ENCODE measurements around the gene COPZ2. TPM values are rescaled to one million over a fixed set of nuclear protein-coding genes. Genes with fewer than 3 reads are reported as not detected.
"Not testable (repeated sequence)": the region's sequence is repeated elsewhere in the genome, so short reads cannot be mapped to it uniquely, and the experiment has no call there.

COPZ2 gene
- total and polyA plus RNA-seq, 10 donors, result 6.0 to 15.0 (median 8.8) TPM

DNA sequence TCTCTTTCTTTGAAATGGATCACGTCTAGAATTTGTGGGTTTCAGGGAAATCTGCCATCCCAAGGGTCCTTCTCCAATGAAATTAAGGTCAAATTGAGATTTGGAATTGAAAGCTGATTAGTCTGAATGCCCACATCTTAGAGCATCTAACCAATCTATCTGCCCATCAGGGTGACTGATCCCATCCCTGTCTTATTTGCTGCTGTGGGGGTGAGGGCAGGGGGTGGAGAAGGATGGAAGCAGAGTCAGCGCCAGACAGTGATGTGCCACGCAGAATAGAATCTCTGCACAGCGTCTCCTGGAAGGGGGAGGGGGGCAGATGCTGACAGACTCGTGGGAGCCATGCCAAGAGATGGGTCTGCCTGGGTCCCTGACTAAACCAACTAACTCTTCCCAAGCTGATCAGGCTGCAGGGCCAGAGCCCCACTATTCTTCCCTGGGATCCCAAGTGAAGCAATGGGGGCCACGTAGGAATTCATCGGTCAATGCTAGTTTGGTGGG, 34.6 kb downstream of the COPZ2 start:
- Histone ChIP-seq H3K9me3 (no peaks in the 10 kb centered on the region), H3K27ac (peak overlapping the region in 7 of 8 donors; percentile 46 to 84 (median 75)), H3K4me3 (no peak overlapping the region), H3K36me3 (no peaks in the 10 kb centered on the region), H3K27me3 (replicated peaks in 1 of 7) (peaks cover 0 to 6% (median 0%) of the 10 kb centered on the region in 7 donors), H3K4me1 (peaks cover 0 to 36% (median 15%) of the 10 kb centered on the region in 6 donors)
- TF ChIP-seq POLR2AphosphoS5 (IDR thresholded peaks at IDR 0.05) (no peak), POLR2A (IDR thresholded peaks at IDR 0.05) (no peak)
- TF ChIP-seq, protein P1, sequence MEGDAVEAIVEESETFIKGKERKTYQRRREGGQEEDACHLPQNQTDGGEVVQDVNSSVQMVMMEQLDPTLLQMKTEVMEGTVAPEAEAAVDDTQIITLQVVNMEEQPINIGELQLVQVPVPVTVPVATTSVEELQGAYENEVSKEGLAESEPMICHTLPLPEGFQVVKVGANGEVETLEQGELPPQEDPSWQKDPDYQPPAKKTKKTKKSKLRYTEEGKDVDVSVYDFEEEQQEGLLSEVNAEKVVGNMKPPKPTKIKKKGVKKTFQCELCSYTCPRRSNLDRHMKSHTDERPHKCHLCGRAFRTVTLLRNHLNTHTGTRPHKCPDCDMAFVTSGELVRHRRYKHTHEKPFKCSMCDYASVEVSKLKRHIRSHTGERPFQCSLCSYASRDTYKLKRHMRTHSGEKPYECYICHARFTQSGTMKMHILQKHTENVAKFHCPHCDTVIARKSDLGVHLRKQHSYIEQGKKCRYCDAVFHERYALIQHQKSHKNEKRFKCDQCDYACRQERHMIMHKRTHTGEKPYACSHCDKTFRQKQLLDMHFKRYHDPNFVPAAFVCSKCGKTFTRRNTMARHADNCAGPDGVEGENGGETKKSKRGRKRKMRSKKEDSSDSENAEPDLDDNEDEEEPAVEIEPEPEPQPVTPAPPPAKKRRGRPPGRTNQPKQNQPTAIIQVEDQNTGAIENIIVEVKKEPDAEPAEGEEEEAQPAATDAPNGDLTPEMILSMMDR (IDR thresholded peaks at IDR 0.05 in 8 of 11, conservative IDR thresholded peaks at IDR 0.05 in 3 of 11), result no peak
- WGBS, 5 donors, result 60 to 76% (median 72%) methylated on average over 7 of the region's 7 CpGs
- intact Hi-C loops (cut with DNase I; ENCODE audit: low total_unique reads), result no loop called here
- no peak for DNase-seq

DNA sequence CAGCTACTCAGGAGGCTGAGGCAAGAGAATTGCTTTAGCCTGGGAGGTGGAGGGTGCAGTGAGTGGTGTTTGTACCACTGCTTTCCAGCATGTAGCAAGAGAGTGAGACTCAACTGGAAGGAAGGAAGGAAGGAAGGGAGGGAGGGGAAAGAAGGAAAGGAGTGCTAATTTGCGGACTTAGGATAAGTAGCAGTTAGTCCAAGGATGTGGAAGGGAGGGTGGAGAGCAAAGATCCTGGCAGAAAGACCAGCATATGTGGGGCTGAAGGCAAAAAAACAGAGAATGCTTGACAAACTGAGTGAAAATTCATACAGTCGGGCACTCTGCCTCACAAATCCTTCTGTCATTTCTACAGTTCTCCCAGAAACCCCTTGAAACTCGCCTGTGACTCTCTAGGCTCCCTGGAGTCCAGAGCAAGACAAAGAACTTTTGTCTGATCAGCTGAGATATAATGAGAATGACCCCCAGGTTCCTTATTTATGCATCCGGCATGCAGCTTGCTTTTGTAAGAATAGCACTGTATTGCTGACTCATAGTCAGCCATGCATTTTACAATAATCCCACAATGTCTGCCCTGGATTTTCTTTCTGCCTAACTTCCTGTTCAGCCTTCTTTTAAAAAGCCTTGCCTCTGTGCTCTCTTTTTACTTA, 35.2 kb downstream of the COPZ2 start:
- peaks cover 0 to 6% (median 0%) of the 10 kb centered on the region in 7 donors for H3K27me3 ChIP-seq (replicated peaks in 1 of 7)
- intact Hi-C loops (cut with DNase I; ENCODE audit: low total_unique reads), result no loop called here
- H3K9me3 ChIP-seq, result no peaks in the 10 kb centered on the region
- no peak for DNase-seq
- H3K4me1 ChIP-seq, result peaks cover 0 to 36% (median 15%) of the 10 kb centered on the region in 6 donors
- WGBS, 5 donors, result 15 to 27% (median 18%) methylated on average over 4 of the region's 4 CpGs
- H3K27ac ChIP-seq, result peak overlapping the region in 7 of 8 donors; percentile 46 to 84 (median 75)
- TF ChIP-seq POLR2A (IDR thresholded peaks at IDR 0.05) (no peak), POLR2AphosphoS5 (IDR thresholded peaks at IDR 0.05) (peak in 1 of 3 donors; percentile 24)
- no peak overlapping the region for H3K4me3 ChIP-seq
- H3K36me3 ChIP-seq, result no peaks in the 10 kb centered on the region

DNA sequence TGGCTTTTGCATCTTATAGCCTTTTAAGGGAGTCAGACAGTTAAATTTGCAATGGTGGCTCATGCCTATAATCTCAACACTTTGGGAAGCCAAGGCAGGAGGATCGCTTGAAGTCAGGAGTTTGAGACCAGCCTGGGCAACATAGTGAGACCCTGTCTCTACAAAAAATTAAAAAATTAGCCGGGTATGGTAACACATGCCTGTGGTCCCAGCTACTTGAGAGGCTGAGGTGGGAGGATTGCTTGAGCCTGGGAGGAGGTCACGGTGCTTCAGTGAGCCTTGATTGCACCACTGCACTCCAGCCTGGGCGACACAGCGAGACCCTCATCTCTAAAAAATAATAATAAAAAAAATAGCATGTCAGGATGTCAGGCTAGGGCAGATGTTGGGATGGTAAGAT, 35.9 kb downstream of the COPZ2 start:
- H3K36me3 ChIP-seq; DNase-seq; H3K27me3 ChIP-seq (replicated peaks in 1 of 7); intact Hi-C loops (cut with DNase I; ENCODE audit: low total_unique reads); H3K9me3 ChIP-seq; H3K4me3 ChIP-seq: not testable (repeated sequence)
- WGBS, 5 donors, result 91 to 97% (median 91%) methylated on average over 5 of the region's 5 CpGs
- Histone ChIP-seq H3K4me1 (peaks cover 0 to 36% (median 15%) of the 10 kb centered on the region in 6 donors), H3K27ac (peak overlapping the region in 6 of 8 donors; percentile 46 to 84 (median 76))

DNA sequence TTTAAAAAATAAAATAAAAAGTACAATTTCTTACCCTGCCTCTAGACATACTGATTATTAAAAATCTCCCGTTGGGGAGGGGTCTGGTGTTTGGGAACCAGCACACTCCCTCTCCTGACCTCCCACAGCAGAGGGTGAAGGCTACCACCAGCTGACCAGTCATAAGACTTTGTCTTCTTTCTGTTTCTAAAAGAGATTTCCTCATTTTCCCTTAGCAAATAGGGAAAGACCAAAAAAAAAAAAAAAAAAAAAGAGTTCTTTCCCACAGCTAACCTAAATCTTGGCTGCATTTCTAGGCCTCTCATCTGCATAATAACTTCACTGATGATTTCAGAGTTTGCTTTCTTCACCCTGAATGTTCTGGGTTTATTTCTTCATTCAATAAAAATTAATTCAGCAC, 36.4 kb downstream of the COPZ2 start:
- DNase-seq, result no peak
- peak overlapping the region in 4 of 8 donors; percentile 75 to 84 (median 80) for H3K27ac ChIP-seq
- WGBS, 5 donors, result 71 to 80% (median 74%) methylated on average over 1 of the region's 1 CpG

DNA sequence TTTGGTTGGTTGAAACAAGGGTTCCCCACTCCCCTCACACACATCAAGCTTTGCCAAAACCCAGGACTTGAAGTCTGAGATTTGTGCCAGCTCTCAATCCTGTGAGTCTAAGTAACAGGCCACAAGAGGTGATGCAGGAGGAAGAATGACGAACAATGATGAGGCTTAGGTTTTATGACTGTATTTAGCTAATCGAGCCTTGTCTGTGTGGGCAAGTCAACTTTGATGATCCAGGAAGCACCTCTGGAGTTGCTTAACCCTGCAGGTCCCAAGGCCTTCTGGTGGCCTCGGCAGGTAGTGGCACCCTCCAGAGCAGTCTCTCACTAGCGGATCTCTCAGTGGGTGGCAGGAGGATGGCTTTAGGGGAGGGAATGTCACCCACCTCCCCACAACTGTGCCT, 38.0 kb downstream of the COPZ2 start:
- TF ChIP-seq, protein P1 (IDR thresholded peaks at IDR 0.05 in 8 of 11, conservative IDR thresholded peaks at IDR 0.05 in 3 of 11), result no peak
- TF ChIP-seq POLR2A (IDR thresholded peaks at IDR 0.05) (no peak), POLR2AphosphoS5 (IDR thresholded peaks at IDR 0.05) (no peak)
- peaks cover 0 to 36% (median 13%) of the 10 kb centered on the region in 6 donors for H3K4me1 ChIP-seq
- WGBS, 5 donors, result 38 to 65% (median 41%) methylated on average over 4 of the region's 4 CpGs
- DNase-seq, result no peak
- H3K4me3 ChIP-seq, result no peak overlapping the region
- H3K27ac ChIP-seq, result no peak overlapping the region
- H3K9me3 ChIP-seq, result no peaks in the 10 kb centered on the region
- H3K36me3 ChIP-seq, result no peaks in the 10 kb centered on the region
- intact Hi-C loops (cut with DNase I; ENCODE audit: low total_unique reads), result no loop called here
- H3K27me3 ChIP-seq (replicated peaks in 1 of 7), result peaks cover 0 to 8% (median 0%) of the 10 kb centered on the region in 7 donors

More for the DNA sequence above, 36.4 kb downstream of the COPZ2 start:
- TF ChIP-seq, protein P1 (IDR thresholded peaks at IDR 0.05 in 8 of 11, conservative IDR thresholded peaks at IDR 0.05 in 3 of 11), result no peak
- TF ChIP-seq POLR2AphosphoS5 (IDR thresholded peaks at IDR 0.05) (no peak), POLR2A (IDR thresholded peaks at IDR 0.05) (no peak)
- Histone ChIP-seq H3K4me3 (no peak overlapping the region), H3K9me3 (no peaks in the 10 kb centered on the region), H3K27me3 (replicated peaks in 1 of 7) (peaks cover 0 to 6% (median 0%) of the 10 kb centered on the region in 7 donors), H3K36me3 (no peaks in the 10 kb centered on the region), H3K4me1 (peaks cover 0 to 36% (median 15%) of the 10 kb centered on the region in 6 donors)
- intact Hi-C loops (cut with DNase I; ENCODE audit: low total_unique reads), result no loop called here

All from spleen (tissue), 11 donors.